VCaP (cell line): Measurements from ENCODE around the gene CCDC192.

Experiments
- H3K27ac ChIP-seq: fragments of 450-650 bp; 2 replicates; pipeline ENCODE4 v1.5.1; 2017
- CTCF ChIP-seq: fragments of 450-650 bp; conservative IDR thresholded peaks from 2 replicates; pipeline ENCODE4 v1.5.1; 2017; ENCODE audit warnings: mild to moderate bottlenecking, moderate library complexity

The CCDC192 gene

GRCh38 chr5:127919818-127920217 lies 216.6 kb downstream of the CCDC192 start:
- peak overlapping the region; percentile 50 for H3K27ac ChIP-seq
- no peak for TF ChIP-seq CTCF

GRCh38 chr5:127920936-127921335 lies 217.7 kb downstream of the CCDC192 start:
- no peak overlapping the region for H3K27ac ChIP-seq
- TF ChIP-seq CTCF = no peak

GRCh38 chr5:127922603-127923002 lies 219.4 kb downstream of the CCDC192 start:
- no peak for TF ChIP-seq CTCF
- no peak overlapping the region for H3K27ac ChIP-seq

- peak overlapping the region; percentile 42; the same call in 1 of the 2 replicates for H3K27ac ChIP-seq
- no peak for TF ChIP-seq CTCF
Observed at GRCh38 chr5:127923804-127924570, 220.8 kb downstream of the CCDC192 start.

GRCh38 chr5:127924606-127925005 lies 221.4 kb downstream of the CCDC192 start:
- TF ChIP-seq CTCF = no peak
- peak overlapping the region; percentile 42; the same call in 1 of the 2 replicates for H3K27ac ChIP-seq

GRCh38 chr5:127925916-127926315 lies 222.7 kb downstream of the CCDC192 start:
- TF ChIP-seq CTCF = no peak
- H3K27ac ChIP-seq = no peak overlapping the region

GRCh38 chr5:127926974-127927373 lies 223.8 kb downstream of the CCDC192 start:
- H3K27ac ChIP-seq = no peak overlapping the region
- TF ChIP-seq CTCF = no peak
